C1 segment of cervical spinal cord (tissue), 14 donors: ENCODE data around the gene RTN3.
"Not testable (repeated sequence)": the region's sequence is repeated elsewhere in the genome, so short reads cannot be mapped to it uniquely, and the experiment has no call there.

ENCODE experiments used
- DNase-seq, 14 donors: peaks; one replicate each; lab custom pipeline; 2025; lab: John Stamatoyannopoulos, UW

RTN3 gene

DNA sequence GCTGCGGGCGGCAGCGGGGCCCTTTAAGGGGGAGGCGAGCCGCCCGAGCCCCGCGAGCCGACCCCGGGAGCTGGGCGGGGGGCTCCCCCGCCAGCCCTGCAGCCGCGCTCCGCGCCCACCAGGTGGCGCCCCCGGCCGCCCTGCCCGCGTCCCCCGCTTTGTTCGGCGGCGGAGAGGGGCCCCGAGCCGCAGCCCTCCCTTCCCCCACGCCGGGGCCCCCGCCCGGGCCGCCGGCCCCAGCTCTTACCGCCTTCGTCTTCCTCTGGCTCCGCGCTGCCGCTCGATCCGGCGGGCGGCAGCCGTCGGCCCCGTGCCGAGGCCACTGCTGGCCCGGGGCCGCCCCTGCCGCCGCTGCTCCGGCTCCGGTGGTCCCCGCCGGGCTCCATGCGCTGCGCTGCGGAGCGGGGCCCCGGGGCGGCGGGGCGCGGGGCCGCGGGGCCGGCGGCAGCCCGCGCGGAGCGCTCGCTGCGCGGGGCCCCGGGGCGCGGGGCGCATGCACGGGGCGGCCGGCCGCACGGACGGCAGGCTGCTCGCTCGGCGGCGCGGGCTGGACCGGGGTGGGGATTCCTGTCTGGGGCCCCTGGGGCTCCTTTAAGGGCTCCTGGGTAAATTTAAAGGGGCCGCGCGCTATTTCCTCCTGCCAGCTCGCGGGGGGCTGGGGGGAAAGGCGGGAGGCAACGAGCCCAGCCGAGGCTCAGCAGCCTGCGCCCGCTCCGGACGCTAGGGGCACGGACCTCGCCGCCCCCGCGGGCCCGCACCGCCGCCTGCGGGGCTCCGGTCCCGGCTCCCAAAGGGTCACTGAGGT lies 87.1 kb downstream of the RTN3 start, which contains the start of gene ZFTA:
Gene ZFTA (minus strand): TSS at position 539 of the 805 bp plus-strand sequence. CDS start 153 bp downstream, at position 386.
- peak in 6 of 14 donors; percentile 30 to 75 (median 48) for DNase-seq

DNA sequence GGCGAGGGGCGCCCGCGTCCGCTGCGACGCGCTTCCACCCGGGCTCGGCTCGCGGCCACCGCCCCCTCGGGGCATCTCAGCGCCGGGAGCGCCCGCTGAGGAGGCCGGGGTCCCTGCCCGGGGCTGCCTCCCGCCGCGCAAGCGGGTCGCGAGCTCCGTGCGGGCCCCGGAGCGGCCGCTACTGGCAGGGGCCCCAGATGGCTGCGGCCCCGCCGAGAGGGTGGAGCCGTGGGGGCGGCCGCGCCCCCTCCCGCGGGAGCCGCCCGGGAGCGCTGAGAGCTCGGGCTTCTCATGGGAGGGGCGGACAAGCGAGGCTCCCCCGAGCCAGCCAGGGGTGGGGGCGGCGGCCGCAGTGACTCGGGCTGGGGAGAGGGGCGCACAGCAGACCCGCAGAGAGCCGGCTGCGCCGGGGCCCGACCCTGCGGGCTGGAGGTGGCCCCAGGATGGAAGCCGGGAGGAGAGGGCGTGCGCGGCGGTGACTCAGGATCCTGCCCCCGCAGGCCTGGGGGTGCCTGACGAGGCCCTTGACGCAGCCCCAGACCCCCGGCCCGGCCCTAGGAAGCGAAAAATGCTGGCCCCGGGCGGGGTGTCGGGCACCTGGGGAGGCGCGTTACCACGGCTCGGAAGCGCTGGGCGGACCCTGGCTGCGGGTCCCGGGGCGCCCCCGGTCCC lies 87.9 kb downstream of the RTN3 start:
- peak in 2 of 14 donors; percentile 56 to 59 for DNase-seq

DNA sequence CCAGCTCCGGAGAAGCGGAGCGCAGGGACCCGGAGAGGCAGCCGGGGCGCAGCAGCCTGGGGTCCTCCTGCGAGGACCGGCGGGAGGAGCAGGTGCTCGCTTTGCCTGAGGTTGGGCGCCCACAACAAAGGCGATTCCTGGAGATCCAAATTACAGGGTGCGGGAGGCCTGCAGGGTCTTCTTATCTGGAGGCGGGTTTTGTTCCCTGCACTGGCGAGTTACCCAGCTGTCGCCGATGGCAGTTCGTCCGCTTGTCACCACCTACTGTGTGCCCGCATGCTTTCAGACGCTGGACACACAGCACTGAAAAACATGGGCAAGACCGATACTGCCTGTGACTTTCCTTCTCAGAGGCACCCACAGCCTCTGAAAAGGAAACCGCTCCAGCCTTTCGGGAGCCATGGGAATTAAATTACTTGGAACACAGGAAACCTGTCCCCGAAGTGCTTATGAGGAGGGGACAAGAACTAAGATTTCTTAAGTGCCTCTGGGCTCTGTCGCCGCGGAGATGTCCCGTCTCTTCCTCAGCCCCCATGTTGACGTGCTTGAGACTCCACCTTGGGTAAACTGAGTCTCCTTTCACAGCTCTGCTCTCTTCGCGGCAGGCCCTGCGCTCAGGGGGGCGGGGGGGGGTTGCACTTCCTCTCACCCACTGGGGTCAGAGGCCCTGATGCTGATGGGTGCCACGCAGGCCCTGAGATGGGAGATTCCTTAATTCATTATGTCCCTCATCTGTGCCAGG lies 88.6 kb downstream of the RTN3 start:
- peak in 2 of 14 donors; percentile 16 to 24 for DNase-seq

DNA sequence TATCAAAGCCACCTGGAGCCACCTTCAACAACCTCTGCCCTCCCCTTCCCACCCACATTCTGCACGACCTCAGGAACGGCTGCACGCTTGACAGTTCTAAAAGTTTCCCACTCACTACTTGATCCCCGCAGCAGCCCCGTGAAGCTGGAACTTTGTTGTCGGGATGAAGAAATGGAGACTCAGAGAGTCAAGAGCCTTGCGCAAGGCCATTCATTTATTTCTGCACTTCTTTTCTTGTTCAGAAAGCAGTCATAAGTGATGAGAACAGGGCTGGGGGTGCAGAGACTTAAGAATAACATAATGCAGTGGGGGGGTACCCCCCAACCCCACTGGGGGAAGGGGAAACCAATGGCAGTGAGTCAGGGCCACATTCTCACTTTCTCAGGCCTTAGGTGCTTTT lies 89.5 kb downstream of the RTN3 start:
- DNase-seq = no peak

DNA sequence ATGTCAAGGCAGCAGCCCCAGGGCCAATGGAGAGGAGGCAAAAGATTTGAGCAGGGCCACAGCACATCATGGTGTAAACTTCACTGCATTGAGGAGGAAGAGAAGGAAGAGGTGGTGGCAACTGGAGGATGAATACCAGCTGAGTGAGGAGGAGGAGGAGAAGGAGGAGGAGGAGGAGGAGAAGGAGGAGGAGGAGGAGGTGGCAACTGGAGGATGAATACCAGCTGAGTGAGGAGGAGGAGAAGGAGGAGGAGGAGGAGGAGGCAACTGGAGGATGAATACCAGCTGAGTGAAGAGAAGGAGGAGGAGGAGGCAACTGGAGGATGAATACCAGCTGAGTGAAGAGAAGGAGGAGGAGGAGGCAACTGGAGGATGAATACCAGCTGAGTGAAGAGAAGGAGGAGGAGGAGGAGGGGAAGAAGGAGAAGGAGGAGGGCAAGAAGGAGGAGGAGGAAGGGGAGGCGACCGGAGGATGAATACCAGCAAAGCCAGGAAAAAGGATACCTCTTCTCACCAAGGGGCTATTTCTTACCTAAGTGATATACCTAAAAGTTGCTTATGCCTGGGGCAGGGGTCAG lies 90.5 kb downstream of the RTN3 start:
- DNase-seq = not testable (repeated sequence)

DNA sequence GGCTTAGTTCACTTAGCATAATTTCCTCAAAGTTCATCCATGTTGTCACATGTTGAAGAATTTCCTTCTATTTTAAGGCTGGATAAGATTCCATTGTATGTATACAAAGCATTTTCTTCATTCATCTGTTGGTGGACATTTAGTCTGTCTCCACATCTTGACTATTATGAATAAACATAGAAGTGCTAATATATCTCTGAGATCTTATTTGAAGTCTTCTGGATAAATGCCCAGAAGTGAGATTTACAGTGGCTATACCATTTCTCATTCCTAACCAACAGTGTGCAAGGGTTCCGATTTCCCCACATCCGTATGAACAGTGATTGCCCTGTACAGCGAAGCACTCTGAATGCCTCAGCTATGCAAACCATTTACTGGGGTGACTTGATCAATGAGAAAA lies 93.9 kb downstream of the RTN3 start:
- no peak for DNase-seq

DNA sequence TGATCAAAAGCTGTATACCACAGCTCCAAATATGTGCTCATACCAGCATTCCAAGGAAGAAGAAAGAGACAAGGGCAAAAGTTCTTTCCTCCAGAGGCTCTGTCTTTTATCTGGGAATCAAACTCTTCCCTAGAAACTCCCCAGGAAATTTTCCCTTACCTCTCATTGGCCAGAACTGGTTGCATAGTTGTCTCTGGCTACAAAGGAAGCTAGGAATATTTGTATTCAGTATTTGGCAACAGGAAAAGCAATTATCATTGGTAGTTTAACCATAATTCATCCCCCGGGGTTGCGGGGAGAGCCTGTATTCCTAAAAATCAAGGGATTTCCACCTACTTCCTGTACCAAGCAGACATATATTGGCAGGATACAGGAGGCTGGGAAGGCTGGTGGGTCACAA lies 97.7 kb downstream of the RTN3 start:
- DNase-seq = no peak

DNA sequence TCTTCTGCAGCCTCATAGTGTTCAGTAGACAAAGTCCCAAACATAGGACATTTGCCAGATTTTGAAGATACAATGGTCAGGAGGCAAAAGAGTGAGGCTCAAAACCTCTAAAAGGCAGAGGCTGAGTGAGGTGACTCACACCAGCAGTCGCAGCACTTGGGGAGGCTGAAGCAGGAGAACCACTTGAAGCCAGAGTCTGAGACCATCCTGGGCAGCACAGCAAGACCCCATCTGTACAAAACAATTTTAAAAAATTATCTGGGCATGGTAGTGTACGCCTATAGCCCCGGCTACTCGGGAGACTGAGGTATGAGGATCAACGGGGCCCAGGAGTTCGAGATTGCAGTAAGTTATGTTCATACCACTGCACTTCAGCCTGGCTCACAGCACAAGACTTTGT lies 101.4 kb downstream of the RTN3 start:
- no peak for DNase-seq

DNA sequence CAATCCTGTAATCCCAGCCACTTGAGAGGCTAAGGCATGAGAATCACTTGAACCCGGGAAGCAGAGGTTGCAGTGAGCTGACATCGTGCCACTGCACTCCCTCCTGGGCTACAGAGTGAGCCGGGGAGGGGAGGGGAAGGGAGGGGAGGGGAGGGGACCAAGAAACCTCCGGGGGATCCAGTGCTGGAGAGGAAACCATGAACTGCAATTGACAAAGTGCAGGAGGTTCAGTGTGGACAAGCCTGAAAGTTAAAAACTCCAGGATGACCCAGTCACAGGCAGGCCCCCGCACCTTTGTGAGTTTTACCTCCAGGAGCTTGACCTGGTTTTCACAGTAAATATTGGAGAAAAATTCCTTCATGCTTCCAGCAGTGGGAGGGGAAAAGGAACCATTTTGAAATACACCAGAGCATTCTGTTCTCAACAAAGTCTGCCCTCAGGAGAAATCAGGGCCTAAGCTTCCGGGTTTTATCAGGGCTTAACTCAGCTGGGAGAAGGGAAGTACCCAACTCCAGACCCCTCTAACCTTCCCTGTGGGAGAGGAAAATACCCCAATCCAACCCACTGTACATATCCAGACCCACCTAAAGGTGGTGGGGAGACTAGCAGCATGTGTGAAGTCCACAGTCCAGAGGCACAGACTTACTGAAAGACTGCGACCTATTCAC lies 102.8 kb downstream of the RTN3 start:
- no peak for DNase-seq

DNA sequence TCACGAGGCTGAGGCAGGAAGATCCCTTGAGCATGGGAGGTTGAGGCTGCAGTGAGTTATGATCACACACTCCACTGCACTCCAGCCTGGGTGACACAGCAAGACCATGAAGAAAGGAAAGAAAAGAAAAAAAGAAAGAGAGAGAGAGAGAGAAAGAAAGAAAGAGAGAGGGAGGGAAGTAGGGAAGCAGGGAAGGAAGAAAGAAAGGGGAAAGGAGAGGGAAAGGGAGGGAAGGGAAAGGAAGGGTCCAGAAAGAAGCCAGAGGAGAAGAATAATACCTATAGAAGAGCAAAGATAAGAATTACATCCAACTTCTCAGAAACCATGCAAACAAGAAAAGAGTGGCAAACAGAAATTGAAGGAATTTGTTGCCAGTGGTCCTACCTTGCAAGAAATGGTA lies 104.5 kb downstream of the RTN3 start:
- DNase-seq = no peak

DNA sequence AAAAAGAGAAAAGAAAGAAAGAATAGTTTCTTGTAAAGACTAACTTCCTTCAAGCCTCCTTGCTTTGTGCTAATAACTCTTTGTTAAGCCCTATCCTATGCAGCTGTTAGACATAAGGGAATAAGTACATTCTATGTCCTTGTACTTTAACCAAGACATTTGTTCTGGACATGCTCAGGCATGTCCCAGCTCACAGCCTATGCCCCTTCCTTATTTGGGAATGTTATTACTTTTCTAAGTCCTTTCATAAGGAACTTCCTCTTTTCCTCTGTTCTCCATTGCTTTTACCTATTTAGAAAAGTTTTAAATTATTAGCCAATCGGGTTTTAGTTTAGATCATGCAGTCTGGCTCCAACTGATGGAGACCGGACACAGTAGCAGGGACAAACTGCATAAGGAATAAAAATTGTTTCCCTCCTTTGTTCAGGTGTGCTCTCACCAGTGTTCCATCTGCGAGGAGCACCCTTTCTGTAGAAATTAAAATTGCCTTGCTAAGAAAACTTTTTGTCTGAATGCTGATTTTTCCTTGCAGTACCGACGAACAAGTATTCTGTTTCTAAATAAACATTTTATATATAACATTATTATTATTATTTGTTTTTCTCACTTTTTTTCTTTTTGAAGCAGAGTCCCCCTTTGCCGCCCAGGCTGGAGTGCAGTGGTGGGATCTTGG lies 110.3 kb downstream of the RTN3 start:
- DNase-seq = no peak

DNA sequence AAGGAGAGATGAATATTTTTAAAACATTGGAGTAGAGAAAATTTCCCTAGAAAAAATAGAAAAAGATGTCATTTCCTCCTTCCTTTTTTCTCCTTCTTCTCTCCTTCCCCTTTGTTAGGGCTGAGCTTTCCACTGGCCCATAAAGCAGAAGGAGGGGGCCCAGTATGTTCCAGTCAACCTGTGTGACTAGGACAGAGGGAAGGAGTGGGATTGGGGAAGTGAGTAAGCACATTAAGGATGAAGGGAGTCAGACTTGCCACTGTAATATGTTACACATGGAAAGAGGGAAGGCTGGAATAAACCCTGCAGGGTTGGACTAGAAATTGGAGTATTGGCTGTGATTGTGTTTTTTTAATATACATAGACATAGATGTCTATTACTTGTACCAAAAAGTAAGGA lies 111.9 kb downstream of the RTN3 start:
- no peak for DNase-seq

DNA sequence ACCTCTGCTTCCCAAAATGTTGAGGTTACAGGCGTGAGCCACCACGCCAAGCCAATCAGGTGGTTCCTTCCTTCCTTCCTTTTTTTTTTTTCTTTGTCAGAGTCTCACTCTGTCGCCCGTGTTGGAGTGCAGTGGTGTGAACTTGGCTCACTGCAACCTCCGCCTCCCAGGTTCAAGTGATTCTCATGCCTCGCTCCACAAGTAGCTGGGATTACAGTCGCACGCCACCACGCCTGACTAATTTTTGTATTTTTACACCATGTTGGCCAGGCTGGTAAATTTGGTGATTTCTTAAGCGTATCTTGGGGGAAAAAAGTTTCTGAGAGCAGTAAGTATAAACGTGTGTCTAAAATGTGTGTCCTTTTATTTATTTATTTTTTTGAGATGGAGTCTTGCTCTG lies 113.8 kb downstream of the RTN3 start:
- DNase-seq = no peak

DNA sequence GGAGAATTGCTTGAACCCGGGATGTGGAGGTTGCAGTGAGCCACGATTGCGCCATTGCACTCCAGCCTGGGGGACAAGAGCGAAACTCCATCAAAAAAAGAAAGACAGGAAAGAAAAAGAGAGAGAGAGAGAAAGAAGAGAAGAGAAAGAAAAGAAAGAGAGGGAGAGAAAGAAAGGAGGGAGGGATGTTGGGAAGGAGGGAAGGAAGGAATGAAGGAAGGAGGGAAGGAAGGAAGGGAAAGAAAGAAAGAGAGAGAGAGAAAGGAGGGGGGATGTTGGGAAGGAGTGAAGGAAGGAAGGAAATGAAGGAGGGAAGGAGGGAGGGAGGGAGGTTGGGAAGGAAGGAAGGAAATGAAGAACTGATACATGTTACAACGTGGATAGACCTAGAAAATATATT lies 119.6 kb downstream of the RTN3 start:
- no peak for DNase-seq

DNA sequence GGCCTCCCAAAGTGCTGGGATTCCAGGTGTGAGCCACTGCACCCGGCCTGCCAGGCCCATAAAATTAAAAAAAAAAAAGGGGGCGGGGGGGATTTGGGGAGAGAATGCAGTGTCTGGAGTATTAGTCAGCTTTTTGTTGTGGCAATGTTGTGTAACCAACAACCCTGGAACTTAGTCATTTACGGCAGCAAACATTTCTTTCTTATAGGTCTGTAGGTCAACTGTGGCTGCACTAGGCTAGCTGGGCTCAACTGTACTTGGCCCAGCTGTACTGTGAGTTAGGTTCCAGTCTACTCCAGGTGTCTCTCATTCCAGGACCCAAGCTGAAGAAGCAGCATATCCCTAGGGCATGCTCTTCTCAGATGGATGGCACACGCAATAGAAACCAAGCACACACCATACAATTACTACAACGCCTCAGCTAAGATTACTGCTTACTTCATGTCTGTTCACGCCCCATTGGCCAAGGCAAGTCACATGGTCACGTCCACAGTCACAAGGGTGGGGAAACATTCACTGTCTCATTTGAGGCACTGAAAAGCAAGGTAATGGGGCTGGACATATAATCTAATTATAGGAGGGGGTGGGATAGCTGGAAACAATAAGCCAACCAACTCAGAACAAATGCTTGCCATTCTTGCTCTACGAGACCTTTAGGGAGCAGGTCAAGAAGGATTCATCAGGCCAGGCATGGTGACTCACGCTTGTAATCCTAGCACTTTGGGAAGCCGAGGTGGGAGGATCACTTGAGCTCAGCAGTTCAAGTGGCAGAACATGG lies 121.5 kb downstream of the RTN3 start:
- DNase-seq = no peak

DNA sequence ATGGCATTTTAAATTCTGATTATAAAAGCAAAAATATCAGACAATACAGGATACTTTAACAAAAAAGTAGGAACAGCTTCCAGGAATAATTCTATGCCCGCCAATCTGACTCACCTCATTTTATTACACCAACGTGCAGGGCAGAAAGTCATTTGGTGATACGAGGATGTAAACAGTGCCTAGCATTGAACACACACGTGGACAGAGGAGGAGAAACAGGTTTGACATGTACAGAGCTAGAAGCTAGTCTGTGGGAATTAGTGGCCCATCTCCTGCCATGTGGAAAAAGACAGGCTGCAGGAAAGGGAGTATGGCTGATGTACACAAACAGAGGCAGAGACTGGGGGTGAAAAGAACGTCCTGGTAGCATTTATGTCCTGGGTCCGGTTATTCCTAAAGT lies 123.0 kb downstream of the RTN3 start:
- no peak for DNase-seq

DNA sequence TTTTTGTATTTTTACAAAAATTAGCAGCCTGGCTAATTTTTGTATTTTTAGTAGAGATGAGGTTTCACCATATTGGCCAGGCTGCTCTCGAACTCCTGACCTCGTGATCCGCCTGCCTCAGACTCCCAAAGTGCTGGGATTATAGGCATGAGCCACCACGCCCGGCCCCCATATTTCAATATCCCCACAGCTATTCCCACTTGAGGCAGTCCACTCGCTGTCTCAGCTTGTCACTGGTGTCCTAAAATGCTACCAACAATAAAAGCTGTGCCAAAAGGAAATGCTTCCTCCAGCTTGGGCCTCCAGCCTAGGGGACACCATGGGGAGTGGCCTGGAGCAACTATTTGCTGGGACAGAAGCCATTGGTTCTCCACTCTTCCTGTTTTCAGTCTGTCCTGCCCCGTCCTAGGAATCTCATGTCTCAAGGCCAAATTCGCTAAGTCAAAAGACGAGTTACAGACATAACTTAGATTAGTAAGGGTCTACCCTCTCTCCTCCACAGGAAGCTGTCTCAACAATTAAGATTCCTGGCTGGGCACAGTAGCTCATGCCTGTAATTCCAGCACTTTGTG lies 124.6 kb downstream of the RTN3 start:
- DNase-seq = no peak
